CD14-positive monocyte (primary cell): ENCODE data around the gene KIF16B. TPM values are rescaled to one million over a fixed set of nuclear protein-coding genes. Genes with fewer than 3 reads are reported as not detected.

ENCODE experiments used
- DNase-seq, 3 donors: peaks; one replicate each; pipeline ENCODE4 v3.0.0-alpha.2; 2011 to 2022
- H2AFZ ChIP-seq: 2 replicates; pipeline ENCODE4 v1.6.0; 2012; ENCODE audit warnings: mild to moderate bottlenecking, low read depth, low read length, inconsistent platforms; ENCODE audit not compliant: insufficient read depth, poor library complexity, severe bottlenecking
- H3K27ac ChIP-seq, 2 donors: 1 replicate in 1 of 2; 2 replicates in 1 of 2; pipeline ENCODE4 v1.5.1; 2012 to 2013; ENCODE audit warnings: low read length in 2 of 2, control low read depth in 1 of 2, inconsistent platforms in 1 of 2, low read depth in 1 of 2, mild to moderate bottlenecking in 1 of 2
- H3K27me3 ChIP-seq, 2 donors: one replicate each; pipeline versions ENCODE4 v1.6.0 to v1.6.1; 2011 to 2013; ENCODE audit warnings: low read length in 2 of 2; ENCODE audit not compliant: control insufficient read depth in 2 of 2, insufficient read depth in 2 of 2
- H3K36me3 ChIP-seq, 2 donors: replicated peaks in 1 of 2; 1 replicate in 1 of 2; 2 replicates in 1 of 2; pipeline versions ENCODE4 v1.5.1 to v1.6.1; 2012 to 2013; ENCODE audit warnings: low read length in 2 of 2, control low read depth in 1 of 2, inconsistent platforms in 1 of 2, mild to moderate bottlenecking in 1 of 2; ENCODE audit not compliant: insufficient read depth in 2 of 2, control insufficient read depth in 1 of 2
- H3K4me1 ChIP-seq, 2 donors: 1 replicate in 1 of 2; 2 replicates in 1 of 2; pipeline versions ENCODE4 v1.5.1 to v1.6.1; 2012 to 2013; ENCODE audit warnings: low read length in 2 of 2, control low read depth in 1 of 2, inconsistent platforms in 1 of 2, mild to moderate bottlenecking in 1 of 2, moderate library complexity in 1 of 2; ENCODE audit not compliant: insufficient read depth in 2 of 2, control insufficient read depth in 1 of 2
- H3K4me2 ChIP-seq: replicated peaks from 2 replicates; pipeline ENCODE3; 2012; ENCODE audit warnings: low read length, moderate library complexity, mild to moderate bottlenecking; ENCODE audit not compliant: poor library complexity, severe bottlenecking; ENCODE audit errors: extremely low read depth
- H3K4me3 ChIP-seq, 3 experiments: fragments of 200-600 bp in 1 of 3; sonication (generic) in 1 of 3; replicated peaks in 1 of 3; 1 replicate in 2 of 3; 2 replicates in 1 of 3; pipeline ENCODE4 v1.5.1; 2011 to 2013; ENCODE audit warnings: low read length in 3 of 3, mild to moderate bottlenecking in 3 of 3, control low read depth in 2 of 3, low read depth in 2 of 3, inconsistent platforms in 1 of 3, moderate library complexity in 1 of 3
- H3K79me2 ChIP-seq: 2 replicates; pipeline ENCODE4 v1.6.0; 2012; ENCODE audit warnings: mild to moderate bottlenecking, control low read depth, inconsistent platforms, low read length, moderate library complexity; ENCODE audit not compliant: insufficient read depth
- H3K9ac ChIP-seq: 2 replicates; pipeline ENCODE4 v1.6.0; 2017; ENCODE audit warnings: low read length, mild to moderate bottlenecking; ENCODE audit not compliant: insufficient read depth, poor library complexity, severe bottlenecking
- H3K9me3 ChIP-seq, 2 donors: replicated peaks in 1 of 2; 1 replicate in 1 of 2; 2 replicates in 1 of 2; pipeline versions ENCODE4 v1.5.1 to v1.6.1; 2012 to 2013; ENCODE audit warnings: low read length in 2 of 2, control low read depth in 1 of 2; ENCODE audit not compliant: control insufficient read depth in 1 of 2, insufficient read depth in 1 of 2
- H4K20me1 ChIP-seq: 2 replicates; pipeline ENCODE4 v1.6.0; 2012; ENCODE audit warnings: mild to moderate bottlenecking, low read length, control low read depth, moderate library complexity; ENCODE audit not compliant: insufficient read depth
- H3K27ac Mint-ChIP-seq, 7 donors: one replicate each; pipeline ENCODE4 v1.8.0; 2020; ENCODE audit warnings: mild to moderate bottlenecking in 7 of 7, mixed read lengths in 7 of 7, moderate library complexity in 6 of 7, inconsistent platforms in 2 of 7
- H3K27me3 Mint-ChIP-seq, 3 donors: one replicate each; pipeline ENCODE4 v1.8.0; 2021 to 2022; ENCODE audit warnings: low read depth in 3 of 3, mild to moderate bottlenecking in 3 of 3, mixed read lengths in 3 of 3, moderate library complexity in 3 of 3, inconsistent platforms in 1 of 3
- H3K36me3 Mint-ChIP-seq, 2 donors: one replicate each; pipeline ENCODE4 v1.8.0; 2020; ENCODE audit warnings: mixed read lengths in 2 of 2, inconsistent platforms in 1 of 2, mild to moderate bottlenecking in 1 of 2
- H3K4me1 Mint-ChIP-seq: one replicate; pipeline ENCODE4 v1.8.0; 2020; ENCODE audit warnings: mild to moderate bottlenecking, mixed read lengths
- H3K4me3 Mint-ChIP-seq, 2 donors: one replicate each; pipeline ENCODE4 v1.8.0; 2020; ENCODE audit warnings: mild to moderate bottlenecking in 2 of 2, mixed read lengths in 2 of 2, moderate library complexity in 1 of 2
- H3K9me3 Mint-ChIP-seq, 7 donors: one replicate each; pipeline ENCODE4 v1.8.0; 2020 to 2022; ENCODE audit warnings: mixed read lengths in 7 of 7, mild to moderate bottlenecking in 6 of 7, moderate library complexity in 6 of 7, inconsistent platforms in 2 of 7
- CTCF ChIP-seq: fragments of 200-600 bp; IDR thresholded peaks from one replicate; pipeline ENCODE4 v1.8.0; 2022; ENCODE audit warnings: antibody characterized with exemption, mild to moderate bottlenecking
- WGBS: methylation state at CpG from one replicate; pipeline ENCODE4 v1.1.5; 2013; ENCODE audit warnings: missing lambda C conversion rate; ENCODE audit not compliant: insufficient coverage; 5-methylcytosine and 5-hydroxymethylcytosine counted together
- intact Hi-C, 2 donors: fragments of 100-400 bp; cut with micrococcal nuclease; formaldehyde crosslinking; loops; one replicate each; pipeline versions ENCODE4 v1.15.0 to v1.15.1; 2023
- polyA plus RNA-seq, 3 donors: library from polyadenylated mRNA; depleted of rRNA in 1 of 3; unstranded in 2 of 3; stranded (reverse) in 1 of 3; fragments of 300-500 nt in 2 of 3; fragments of >200 nt in 1 of 3; fragmentation: Illumina TruSeq in 2 of 3; gene quantifications; 1 replicate in 2 of 3; 2 replicates in 1 of 3; pipeline ENCODE4 v1.2.3, GENCODE V29; 2012 to 2021

The KIF16B gene
- polyA plus RNA-seq, 3 donors: 0.89 to 2.9 (median 2.8) TPM

GRCh38 chr20:16349523-16350260, 223.6 kb downstream of the KIF16B start:
- H3K27ac ChIP-seq: no peak overlapping the region
- H3K36me3 Mint-ChIP-seq: peaks cover 0 to 1% of the 10 kb centered on the region in 2 donors
- WGBS: 90% methylated on average over 5 of the region's 6 CpGs
- H3K4me1 Mint-ChIP-seq: no peaks in the 10 kb centered on the region
- H3K36me3 ChIP-seq: no peaks in the 10 kb centered on the region
- H3K9ac ChIP-seq: no peak overlapping the region
- H3K27me3 ChIP-seq: no peaks in the 10 kb centered on the region
- H2AFZ ChIP-seq: no peak overlapping the region
- intact Hi-C loops: no loop called here
- DNase-seq: no peak
- no peaks in the 10 kb centered on the region for H3K9me3 ChIP-seq
- no peak overlapping the region for H3K4me3 ChIP-seq
- TF ChIP-seq CTCF: no peak
- peaks cover 0 to 2% (median 0%) of the 10 kb centered on the region in 3 donors for H3K27me3 Mint-ChIP-seq
- peaks cover 0 to 4% (median 0%) of the 10 kb centered on the region in 7 donors for H3K9me3 Mint-ChIP-seq
- H4K20me1 ChIP-seq: no peaks in the 10 kb centered on the region
- H3K27ac Mint-ChIP-seq: peak overlapping the region in 2 of 7 donors; percentile 26 to 75
- no peaks in the 10 kb centered on the region for H3K79me2 ChIP-seq
- H3K4me3 Mint-ChIP-seq: no peak overlapping the region
- no peak overlapping the region for H3K4me2 ChIP-seq
- no peaks in the 10 kb centered on the region for H3K4me1 ChIP-seq

- Histone ChIP-seq H3K79me2 (no peaks in the 10 kb centered on the region), H3K4me1 (no peaks in the 10 kb centered on the region), H3K27ac (no peak overlapping the region), H3K4me2 (no peak overlapping the region), H3K27me3 (no peaks in the 10 kb centered on the region), H3K9ac (no peak overlapping the region), H3K9me3 (no peaks in the 10 kb centered on the region), H4K20me1 (no peaks in the 10 kb centered on the region), H2AFZ (no peak overlapping the region), H3K4me3 (no peak overlapping the region), H3K36me3 (no peaks in the 10 kb centered on the region)
- H3K9me3 Mint-ChIP-seq: peaks cover 0 to 4% (median 0%) of the 10 kb centered on the region in 7 donors
- DNase-seq: no peak
- 94% methylated on average over 3 of the region's 7 CpGs for WGBS
- H3K4me3 Mint-ChIP-seq: no peak overlapping the region
- no peaks in the 10 kb centered on the region for H3K36me3 Mint-ChIP-seq
- H3K27me3 Mint-ChIP-seq: no peaks in the 10 kb centered on the region
- H3K27ac Mint-ChIP-seq: no peak overlapping the region
- no peak for TF ChIP-seq CTCF
- intact Hi-C loops: no loop called here
- no peaks in the 10 kb centered on the region for H3K4me1 Mint-ChIP-seq
Observed at GRCh38 chr20:16346956-16347355, 226.3 kb downstream of the KIF16B start.
